K562 (cell line): Measurements from ENCODE around the gene TUBGCP6. TPM values are rescaled to one million over a fixed set of nuclear protein-coding genes. Genes with fewer than 3 reads are reported as not detected.

ENCODE experiments used
- BHLHE40 ChIP-seq: IDR thresholded peaks from 2 replicates; pipeline ENCODE4 v1.6.1; 2011; ENCODE audit warnings: low read length, improper control_type of control experiment
- CCNT2 ChIP-seq: IDR thresholded peaks from 2 replicates; pipeline ENCODE4 v1.6.1; 2011; ENCODE audit warnings: borderline replicate concordance, low read depth, mild to moderate bottlenecking, moderate library complexity, mixed read lengths, low read length; ENCODE audit not compliant: insufficient read length; ENCODE audit errors: extremely low read depth
- EP400 ChIP-seq: fragments of 450-650 bp; IDR thresholded peaks from 2 replicates; pipeline ENCODE4 v1.6.1; 2017; ENCODE audit warnings: antibody characterized with exemption, mild to moderate bottlenecking, moderate library complexity
- ILK ChIP-seq: fragments of 450-650 bp; IDR thresholded peaks from 2 replicates; pipeline ENCODE4 v1.6.1; 2016; ENCODE audit warnings: missing genetic modification characterization, low read depth, mild to moderate bottlenecking, missing compliant biosample characterization, moderate library complexity, borderline replicate concordance
- L3MBTL2 ChIP-seq: fragments of 450-650 bp; IDR thresholded peaks from 2 replicates; pipeline ENCODE4 v1.6.1; 2016; ENCODE audit warnings: mild to moderate bottlenecking, moderate library complexity
- MTF1 ChIP-seq: fragments of 250-450 bp; sonication (Bioruptor Pico); IDR thresholded peaks from 2 replicates; pipeline ENCODE4 v1.9.0; 2021; ENCODE audit warnings: moderate library complexity, mild to moderate bottlenecking, inconsistent platforms, borderline replicate concordance
- MXI1 ChIP-seq: IDR thresholded peaks from 2 replicates; pipeline ENCODE4 v1.6.1; 2011; ENCODE audit warnings: low read depth, mild to moderate bottlenecking, improper control_type of control experiment, low read length
- NFIC ChIP-seq: fragments of 450-650 bp; IDR thresholded peaks from 2 replicates; pipeline ENCODE4 v1.6.1; 2017; ENCODE audit warnings: mild to moderate bottlenecking, inconsistent platforms
- POLR2G ChIP-seq: fragments of 200-400 bp; formaldehyde crosslinking; IDR thresholded peaks from 2 replicates; pipeline ENCODE4 v1.6.1; 2017; ENCODE audit warnings: low read depth, mild to moderate bottlenecking, antibody characterized with exemption, low read length, moderate library complexity
- RBFOX2 ChIP-seq: fragments of 200-400 bp; formaldehyde crosslinking; IDR thresholded peaks from 2 replicates; pipeline ENCODE4 v1.6.1; 2017; ENCODE audit warnings: low read depth, mild to moderate bottlenecking, low read length, moderate library complexity
- polyA plus RNA-seq, 8 experiments: library from polyadenylated mRNA; depleted of rRNA in 4 of 8; stranded (reverse) in 5 of 8; unstranded in 3 of 8; fragments of >200 nt; fragmentation: Nextera tagmentation in 2 of 8; fragmentation: Illumina TruSeq in 1 of 8; extraction: Ambion mirVana in 2 of 8; extraction: Trizol in 1 of 8; gene quantifications; 2 replicates each; pipeline versions ENCODE4 v1.2.1 to v1.2.3, GENCODE V29; 2011 to 2014; ENCODE audit warnings: inconsistent platforms in 1 of 8, missing spikeins in 1 of 8
- total RNA-seq, 7 experiments: library from RNA; depleted of rRNA in 6 of 7; stranded (reverse); fragments of >200 nt in 6 of 7; fragmentation: Illumina TruSeq in 2 of 7; extraction: Trizol in 2 of 7; gene quantifications; 2 replicates each; pipeline versions ENCODE4 v1.2.1 to v1.2.3, GENCODE V29; 2011 to 2021; ENCODE audit warnings: low replicate concordance in 1 of 7
- TF ChIP-seq, protein P1 (sequence below), 2 experiments: IDR thresholded peaks; 2 replicates each; pipeline ENCODE4 v1.6.1; 2011; ENCODE audit warnings: borderline replicate concordance in 1 of 2, control low read depth in 1 of 2, low read depth in 1 of 2, low read length in 1 of 2, mild to moderate bottlenecking in 1 of 2, mixed read lengths in 1 of 2, moderate library complexity in 1 of 2; ENCODE audit not compliant: insufficient read depth in 1 of 2, insufficient read length in 1 of 2, poor library complexity in 1 of 2, severe bottlenecking in 1 of 2; ENCODE audit errors: extremely low read depth in 1 of 2
- TF ChIP-seq, protein P2 (sequence below): sonication (generic); formaldehyde crosslinking; IDR thresholded peaks from 2 replicates; pipeline ENCODE4 v1.8.0; 2022; ENCODE audit warnings: mild to moderate bottlenecking, missing genetic modification reagents
- TF ChIP-seq, protein P3 (sequence below), 2 experiments: fragments of 450-650 bp; conservative IDR thresholded peaks; 2 replicates each; pipeline ENCODE4 v1.6.1; 2017; ENCODE audit warnings: mild to moderate bottlenecking in 2 of 2, moderate library complexity in 2 of 2
- TF ChIP-seq, protein P4 (sequence below): sonication (generic); formaldehyde crosslinking; IDR thresholded peaks from 2 replicates; pipeline ENCODE4 v1.8.1; 2023; ENCODE audit warnings: mild to moderate bottlenecking, missing genetic modification reagents
- TF ChIP-seq, protein P5 (sequence below): sonication (generic); formaldehyde crosslinking; IDR thresholded peaks from 2 replicates; pipeline ENCODE4 v1.5.0; 2020; ENCODE audit warnings: missing genetic modification reagents
- TF ChIP-seq, protein P6 (sequence below): sonication (generic); formaldehyde crosslinking; IDR thresholded peaks from 2 replicates; pipeline ENCODE4 v1.8.0; 2022; ENCODE audit warnings: missing genetic modification reagents, mild to moderate bottlenecking, moderate library complexity, borderline replicate concordance

Gene TUBGCP6
- total and polyA plus RNA-seq, 9 of the 15 experiments (the other 6 are each of a cell fraction or from before 2014, with no cell fraction given): 0.76 to 33.0 (median 10.1) TPM

DNA sequence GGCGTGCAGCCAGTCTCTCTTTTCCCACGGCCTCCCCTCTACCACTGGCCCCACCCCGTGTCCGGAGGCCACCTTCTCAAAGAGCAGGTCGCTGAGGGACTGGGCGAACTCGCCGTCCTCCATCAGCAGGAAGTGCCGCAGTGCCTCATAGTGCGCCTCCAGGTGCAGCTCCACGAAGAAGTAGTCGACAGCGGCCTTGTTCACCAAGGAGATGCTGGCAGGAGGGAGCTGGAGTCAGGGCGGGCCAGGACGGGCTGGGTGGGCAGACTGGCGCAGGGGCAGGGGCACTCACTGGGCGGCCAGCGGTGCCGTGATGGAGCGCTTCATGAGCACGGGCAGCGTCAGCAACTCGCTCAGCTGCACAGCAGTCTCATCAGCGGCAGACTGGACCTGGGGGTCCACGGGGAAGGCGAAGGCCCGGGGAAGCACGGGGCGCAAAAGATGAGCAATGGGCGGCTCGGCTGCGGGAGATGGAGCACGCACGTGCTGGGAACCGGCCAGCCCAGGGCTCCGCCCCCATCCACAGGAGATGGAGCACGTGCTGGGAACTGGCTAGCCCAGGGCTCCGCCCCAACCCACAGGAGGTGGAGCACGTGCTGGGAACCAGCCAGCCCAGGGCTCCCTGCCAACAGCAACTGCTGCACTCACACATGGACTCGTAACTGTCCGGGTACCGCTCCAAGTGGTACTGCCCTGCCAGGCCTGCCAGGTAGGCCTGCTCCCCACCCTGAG lies 25.7 kb downstream of the TUBGCP6 start (continued):
- TF ChIP-seq, protein P1, sequence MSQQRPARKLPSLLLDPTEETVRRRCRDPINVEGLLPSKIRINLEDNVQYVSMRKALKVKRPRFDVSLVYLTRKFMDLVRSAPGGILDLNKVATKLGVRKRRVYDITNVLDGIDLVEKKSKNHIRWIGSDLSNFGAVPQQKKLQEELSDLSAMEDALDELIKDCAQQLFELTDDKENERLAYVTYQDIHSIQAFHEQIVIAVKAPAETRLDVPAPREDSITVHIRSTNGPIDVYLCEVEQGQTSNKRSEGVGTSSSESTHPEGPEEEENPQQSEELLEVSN (IDR thresholded peaks at IDR 0.05; ENCODE audit: borderline replicate concordance in 1 of 2, extremely low read depth in 1 of 2, insufficient read depth in 1 of 2, insufficient read length in 1 of 2, low read depth in 1 of 2, low read length in 1 of 2, poor library complexity in 1 of 2, severe bottlenecking in 1 of 2): peak; percentile 47 to 69
- no peak; the same call in 1 of the 2 replicates for TF ChIP-seq RBFOX2
- peak; percentile 80 for TF ChIP-seq MXI1
- peak; percentile 42; the same call in 1 of the 2 replicates for TF ChIP-seq EP400
- TF ChIP-seq, protein P2, sequence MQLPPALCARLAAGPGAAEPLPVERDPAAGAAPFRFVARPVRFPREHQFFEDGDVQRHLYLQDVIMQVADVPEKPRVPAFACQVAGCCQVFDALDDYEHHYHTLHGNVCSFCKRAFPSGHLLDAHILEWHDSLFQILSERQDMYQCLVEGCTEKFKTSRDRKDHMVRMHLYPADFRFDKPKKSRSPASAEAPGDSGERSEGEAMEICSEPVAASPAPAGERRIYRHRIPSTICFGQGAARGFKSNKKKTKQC (CRISPR knock-in tag): no peak
- TF ChIP-seq, protein P3, sequence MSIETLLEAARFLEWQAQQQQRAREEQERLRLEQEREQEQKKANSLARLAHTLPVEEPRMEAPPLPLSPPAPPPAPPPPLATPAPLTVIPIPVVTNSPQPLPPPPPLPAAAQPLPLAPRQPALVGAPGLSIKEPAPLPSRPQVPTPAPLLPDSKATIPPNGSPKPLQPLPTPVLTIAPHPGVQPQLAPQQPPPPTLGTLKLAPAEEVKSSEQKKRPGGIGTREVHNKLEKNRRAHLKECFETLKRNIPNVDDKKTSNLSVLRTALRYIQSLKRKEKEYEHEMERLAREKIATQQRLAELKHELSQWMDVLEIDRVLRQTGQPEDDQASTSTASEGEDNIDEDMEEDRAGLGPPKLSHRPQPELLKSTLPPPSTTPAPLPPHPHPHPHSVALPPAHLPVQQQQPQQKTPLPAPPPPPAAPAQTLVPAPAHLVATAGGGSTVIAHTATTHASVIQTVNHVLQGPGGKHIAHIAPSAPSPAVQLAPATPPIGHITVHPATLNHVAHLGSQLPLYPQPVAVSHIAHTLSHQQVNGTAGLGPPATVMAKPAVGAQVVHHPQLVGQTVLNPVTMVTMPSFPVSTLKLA (conservative IDR thresholded peaks at IDR 0.05): peak; percentile 88 to 90
- TF ChIP-seq ILK (tag): no peak
- peak; percentile 97 for TF ChIP-seq BHLHE40
- TF ChIP-seq, protein P4, sequence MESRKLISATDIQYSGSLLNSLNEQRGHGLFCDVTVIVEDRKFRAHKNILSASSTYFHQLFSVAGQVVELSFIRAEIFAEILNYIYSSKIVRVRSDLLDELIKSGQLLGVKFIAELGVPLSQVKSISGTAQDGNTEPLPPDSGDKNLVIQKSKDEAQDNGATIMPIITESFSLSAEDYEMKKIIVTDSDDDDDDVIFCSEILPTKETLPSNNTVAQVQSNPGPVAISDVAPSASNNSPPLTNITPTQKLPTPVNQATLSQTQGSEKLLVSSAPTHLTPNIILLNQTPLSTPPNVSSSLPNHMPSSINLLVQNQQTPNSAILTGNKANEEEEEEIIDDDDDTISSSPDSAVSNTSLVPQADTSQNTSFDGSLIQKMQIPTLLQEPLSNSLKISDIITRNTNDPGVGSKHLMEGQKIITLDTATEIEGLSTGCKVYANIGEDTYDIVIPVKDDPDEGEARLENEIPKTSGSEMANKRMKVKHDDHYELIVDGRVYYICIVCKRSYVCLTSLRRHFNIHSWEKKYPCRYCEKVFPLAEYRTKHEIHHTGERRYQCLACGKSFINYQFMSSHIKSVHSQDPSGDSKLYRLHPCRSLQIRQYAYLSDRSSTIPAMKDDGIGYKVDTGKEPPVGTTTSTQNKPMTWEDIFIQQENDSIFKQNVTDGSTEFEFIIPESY: peak; percentile 50
- peak; percentile 78 for TF ChIP-seq L3MBTL2
- TF ChIP-seq MTF1 (CRISPR knock-in tag): no peak
- TF ChIP-seq, protein P5, sequence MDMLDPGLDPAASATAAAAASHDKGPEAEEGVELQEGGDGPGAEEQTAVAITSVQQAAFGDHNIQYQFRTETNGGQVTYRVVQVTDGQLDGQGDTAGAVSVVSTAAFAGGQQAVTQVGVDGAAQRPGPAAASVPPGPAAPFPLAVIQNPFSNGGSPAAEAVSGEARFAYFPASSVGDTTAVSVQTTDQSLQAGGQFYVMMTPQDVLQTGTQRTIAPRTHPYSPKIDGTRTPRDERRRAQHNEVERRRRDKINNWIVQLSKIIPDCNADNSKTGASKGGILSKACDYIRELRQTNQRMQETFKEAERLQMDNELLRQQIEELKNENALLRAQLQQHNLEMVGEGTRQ (CRISPR knock-in tag): peak; percentile 85
- peak; percentile 58 for TF ChIP-seq POLR2G
- TF ChIP-seq CCNT2: peak; percentile 35
- TF ChIP-seq, protein P6, sequence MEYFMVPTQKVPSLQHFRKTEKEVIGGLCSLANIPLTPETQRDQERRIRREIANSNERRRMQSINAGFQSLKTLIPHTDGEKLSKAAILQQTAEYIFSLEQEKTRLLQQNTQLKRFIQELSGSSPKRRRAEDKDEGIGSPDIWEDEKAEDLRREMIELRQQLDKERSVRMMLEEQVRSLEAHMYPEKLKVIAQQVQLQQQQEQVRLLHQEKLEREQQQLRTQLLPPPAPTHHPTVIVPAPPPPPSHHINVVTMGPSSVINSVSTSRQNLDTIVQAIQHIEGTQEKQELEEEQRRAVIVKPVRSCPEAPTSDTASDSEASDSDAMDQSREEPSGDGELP: peak; percentile 32; the same call in 1 of the 2 replicates
- peak; percentile 71 for TF ChIP-seq NFIC
